ENCODE results near the gene TSPAN3. TPM values are rescaled to one million over a fixed set of nuclear protein-coding genes. Genes with fewer than 3 reads are reported as not detected.

Gene TSPAN3
- total RNA-seq, 2 experiments from 2014 or later, result 25.6 to 27.0 TPM

DNA sequence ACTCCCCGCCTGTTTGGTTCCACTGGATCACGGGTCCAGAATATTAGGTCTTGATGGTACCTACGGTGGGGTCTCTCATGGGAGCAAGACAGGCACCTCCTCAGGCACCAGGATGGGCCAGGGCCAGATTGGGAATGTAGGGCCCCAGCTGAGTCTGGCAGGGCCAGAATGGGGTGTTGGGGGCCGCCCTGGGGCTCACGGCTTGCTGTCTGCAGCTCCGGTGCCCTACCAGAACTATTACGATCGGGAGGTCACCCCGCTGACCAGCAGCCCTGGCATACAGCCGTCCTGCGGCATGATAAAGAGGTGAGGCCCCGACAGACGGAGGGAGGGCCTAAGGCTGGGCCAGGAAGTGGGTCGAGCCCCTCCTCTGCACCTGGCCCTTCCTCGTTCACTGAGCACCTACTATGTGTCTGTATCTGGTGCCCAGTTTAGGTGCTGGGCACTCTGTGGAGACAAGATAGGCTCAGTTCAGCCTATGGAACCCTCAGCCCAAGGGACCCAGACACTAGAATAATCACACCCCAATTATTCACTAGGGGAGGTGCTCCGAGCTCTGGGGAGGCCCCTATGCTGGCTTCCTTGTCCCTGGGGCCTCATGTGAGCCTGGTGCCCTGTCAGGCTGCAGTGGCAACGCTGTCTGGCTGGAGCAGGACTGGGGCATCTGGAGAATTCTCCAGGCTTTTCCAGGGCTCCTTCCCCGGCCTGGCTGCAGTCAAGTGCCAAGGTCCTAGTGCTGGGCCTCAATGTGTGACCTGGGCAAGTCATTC lies 38.1 kb downstream of the TSPAN3 start:
- H3K27me3 Mint-ChIP-seq, result no peaks in the 10 kb centered on the region
- H3K27ac Mint-ChIP-seq, result peak overlapping the region; percentile 46
- DNase-seq, result peak; percentile 1

DNA sequence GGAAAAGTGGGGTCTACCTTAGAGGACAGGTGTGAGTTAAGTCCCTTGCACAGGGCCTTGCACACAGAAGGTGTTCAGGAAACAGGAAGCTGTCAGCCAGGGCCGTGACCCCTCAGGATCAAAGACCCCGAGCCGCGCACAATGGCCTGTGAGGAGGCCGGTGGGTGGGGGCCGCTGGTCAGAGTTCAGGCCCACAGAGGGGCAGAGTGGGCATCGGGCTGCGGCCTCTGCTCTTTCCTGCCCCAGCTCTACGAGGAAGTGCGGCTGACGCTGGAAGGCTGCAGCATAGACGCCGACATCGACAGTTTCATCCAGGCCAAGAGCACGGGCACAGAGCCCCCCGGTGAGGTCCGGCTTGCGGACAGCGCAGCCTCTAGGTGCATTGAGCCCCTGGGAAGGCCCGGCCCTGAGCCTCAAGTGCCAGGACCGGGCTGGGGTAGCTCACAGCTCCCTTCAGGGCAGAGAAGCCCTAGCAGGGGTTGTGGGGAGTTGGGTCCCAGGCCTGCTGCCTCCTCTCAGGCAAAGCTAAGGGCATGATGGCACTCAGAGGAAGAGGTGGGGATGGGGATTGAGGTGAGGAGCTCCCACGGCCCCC lies 38.8 kb downstream of the TSPAN3 start:
- DNase-seq, result peak; percentile 0
- Mint-ChIP-seq H3K4me3 (no peak overlapping the region), H3K9me3 (peaks cover 3% of the 10 kb centered on the region), H3K36me3 (ENCODE audit: low read depth) (peaks cover 44% of the 10 kb centered on the region), H3K27ac (no peak overlapping the region), H3K4me1 (ENCODE audit: low read depth) (peaks cover 14% of the 10 kb centered on the region), H3K27me3 (no peaks in the 10 kb centered on the region)
- ChIA-PET POLR2A (interaction anchor here (0.6 to 1.6 kb wide), 3 partner anchors 12 to 100 kb away, joined by 3 to 6 read pairs (median 4); partner anchors contain the start of gene RCN2), CTCF (interaction anchor here (1.1 to 5.1 kb wide), 3 partner anchors 9 to 90 kb away, joined by 3 to 51 read pairs (median 8); no protein-coding TSS in a partner anchor)
- intact Hi-C loops (cut with micrococcal nuclease), result no loop called here
- TF ChIP-seq, protein P1, sequence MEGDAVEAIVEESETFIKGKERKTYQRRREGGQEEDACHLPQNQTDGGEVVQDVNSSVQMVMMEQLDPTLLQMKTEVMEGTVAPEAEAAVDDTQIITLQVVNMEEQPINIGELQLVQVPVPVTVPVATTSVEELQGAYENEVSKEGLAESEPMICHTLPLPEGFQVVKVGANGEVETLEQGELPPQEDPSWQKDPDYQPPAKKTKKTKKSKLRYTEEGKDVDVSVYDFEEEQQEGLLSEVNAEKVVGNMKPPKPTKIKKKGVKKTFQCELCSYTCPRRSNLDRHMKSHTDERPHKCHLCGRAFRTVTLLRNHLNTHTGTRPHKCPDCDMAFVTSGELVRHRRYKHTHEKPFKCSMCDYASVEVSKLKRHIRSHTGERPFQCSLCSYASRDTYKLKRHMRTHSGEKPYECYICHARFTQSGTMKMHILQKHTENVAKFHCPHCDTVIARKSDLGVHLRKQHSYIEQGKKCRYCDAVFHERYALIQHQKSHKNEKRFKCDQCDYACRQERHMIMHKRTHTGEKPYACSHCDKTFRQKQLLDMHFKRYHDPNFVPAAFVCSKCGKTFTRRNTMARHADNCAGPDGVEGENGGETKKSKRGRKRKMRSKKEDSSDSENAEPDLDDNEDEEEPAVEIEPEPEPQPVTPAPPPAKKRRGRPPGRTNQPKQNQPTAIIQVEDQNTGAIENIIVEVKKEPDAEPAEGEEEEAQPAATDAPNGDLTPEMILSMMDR (IDR thresholded peaks at IDR 0.05), result no peak
- no peak for ATAC-seq

More for the DNA sequence above, 38.1 kb downstream of the TSPAN3 start:
- TF ChIP-seq, protein P1 (IDR thresholded peaks at IDR 0.05), result no peak
- Mint-ChIP-seq H3K4me3 (no peak overlapping the region), H3K4me1 (ENCODE audit: low read depth) (peaks cover 14% of the 10 kb centered on the region), H3K9me3 (peaks cover 8% of the 10 kb centered on the region), H3K36me3 (ENCODE audit: low read depth) (peaks cover 45% of the 10 kb centered on the region)
- ChIA-PET POLR2A (interaction anchor here (1.4 to 3.5 kb wide), 2 partner anchors 11 to 33 kb away, joined by 4 to 13 read pairs; no protein-coding TSS in a partner anchor), CTCF (interaction anchor here (1.1 to 5.1 kb wide), 5 partner anchors 8 to 91 kb away, joined by 3 to 51 read pairs (median 12); partner anchors contain the start of gene PSTPIP1)
- intact Hi-C loops (cut with micrococcal nuclease), result no loop called here
- no peak for ATAC-seq

DNA sequence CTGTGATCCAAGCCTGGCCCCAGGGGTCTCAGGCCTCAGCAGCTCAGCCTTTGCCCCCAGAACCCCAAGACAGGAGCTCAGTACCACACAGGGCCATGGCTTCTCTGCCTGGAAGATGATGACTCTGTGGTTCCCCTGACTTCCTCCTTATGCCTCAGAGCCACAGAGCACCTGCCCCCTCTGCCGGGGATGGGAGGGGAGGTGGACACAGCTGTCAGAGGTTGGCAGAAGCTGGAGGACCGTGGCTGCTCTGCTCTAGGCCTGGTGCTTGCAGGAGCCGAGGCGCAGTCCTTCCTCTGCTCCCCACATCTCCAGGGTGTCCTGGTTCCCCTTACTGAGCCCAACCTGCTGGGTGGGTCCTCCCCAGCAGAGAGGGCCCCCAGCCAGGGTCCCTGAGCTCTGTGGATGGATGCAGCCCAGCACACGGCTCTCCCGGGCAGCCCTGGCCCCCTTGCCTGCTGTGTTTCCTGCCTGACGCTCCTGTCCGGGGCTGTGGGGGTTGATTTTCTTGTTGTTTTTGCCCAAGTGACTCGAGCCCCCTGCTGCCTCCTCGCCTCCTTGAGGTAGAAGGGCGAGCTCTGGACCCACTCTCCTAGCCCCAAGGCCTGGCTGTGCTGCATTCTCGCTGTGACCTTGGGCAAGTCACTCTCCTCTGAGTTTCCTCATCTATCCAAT lies 39.4 kb downstream of the TSPAN3 start:
- Mint-ChIP-seq H3K27me3 (no peaks in the 10 kb centered on the region), H3K4me3 (no peak overlapping the region), H3K36me3 (ENCODE audit: low read depth) (peaks cover 41% of the 10 kb centered on the region), H3K4me1 (ENCODE audit: low read depth) (peaks cover 17% of the 10 kb centered on the region), H3K27ac (peak overlapping the region; percentile 49), H3K9me3 (peaks cover 2% of the 10 kb centered on the region)
- ChIA-PET CTCF (interaction anchor here (0.7 to 5.1 kb wide), 6 partner anchors 8 to 90 kb away, joined by 3 to 51 read pairs (median 4); partner anchors contain the start of gene PSTPIP1), POLR2A (interaction anchor here (0.6 to 1.6 kb wide), 3 partner anchors 12 to 100 kb away, joined by 3 to 6 read pairs (median 4); partner anchors contain the start of gene RCN2)
- DNase-seq (peak; percentile 62), ATAC-seq (peak; percentile 62)
- intact Hi-C loops (cut with micrococcal nuclease), result no loop called here
- TF ChIP-seq, protein P1 (IDR thresholded peaks at IDR 0.05), result no peak

DNA sequence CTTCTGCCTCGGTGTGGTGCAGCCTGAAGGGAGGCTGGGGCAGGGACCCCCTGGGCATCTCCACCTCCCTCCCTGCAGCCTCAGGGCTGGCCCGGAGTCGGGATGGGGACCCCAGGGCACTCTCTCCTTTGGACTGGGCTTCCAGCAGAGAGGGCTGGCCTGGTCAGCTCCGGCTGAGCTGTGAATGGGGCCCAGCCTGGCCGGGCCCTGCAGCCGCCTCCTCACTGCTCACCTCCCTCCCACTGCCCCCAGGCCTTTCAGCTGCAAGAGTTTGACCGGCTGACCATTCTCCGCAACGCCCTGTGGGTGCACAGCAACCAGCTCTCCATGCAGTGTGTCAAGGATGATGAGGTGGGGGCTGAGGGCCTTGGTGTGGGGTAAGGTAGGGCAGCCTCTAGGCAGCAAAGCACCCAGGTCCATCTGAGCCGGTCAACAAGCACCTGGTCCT lies 40.0 kb downstream of the TSPAN3 start:
- Mint-ChIP-seq H3K4me1 (ENCODE audit: low read depth) (peaks cover 19% of the 10 kb centered on the region), H3K27ac (peak overlapping the region; percentile 49), H3K9me3 (no peaks in the 10 kb centered on the region), H3K27me3 (no peaks in the 10 kb centered on the region), H3K4me3 (no peak overlapping the region), H3K36me3 (ENCODE audit: low read depth) (peaks cover 37% of the 10 kb centered on the region)
- TF ChIP-seq, protein P1 (IDR thresholded peaks at IDR 0.05), result no peak
- CTCF ChIA-PET, result interaction anchor here (0.7 to 5.1 kb wide), 4 partner anchors 20 to 57 kb away, joined by 3 to 51 read pairs (median 4); partner anchors contain the start of gene PSTPIP1
- no peak for ATAC-seq
- intact Hi-C loops (cut with micrococcal nuclease), result no loop called here
- POLR2A ChIA-PET, result interaction anchor here (1.1 to 1.6 kb wide), 3 partner anchors 10 to 18 kb away, joined by 3 to 6 read pairs (median 4); no protein-coding TSS in a partner anchor
- DNase-seq, result no peak
